CD4-positive, alpha-beta T cell treated with Interleukin-17A for 4 hours (primary cell): ENCODE data around the gene ZNF865.

ENCODE experiments used
- DNase-seq: peaks from one replicate; pipeline ENCODE4 v3.0.0-alpha.2; 2020; ENCODE audit warnings: mixed read lengths

Gene ZNF865

GRCh38 chr19:55663846-55664536, 58.5 kb downstream of the ZNF865 start:
- DNase-seq = no peak

- DNase-seq = no peak
Observed at GRCh38 chr19:55666343-55667005, 61.0 kb downstream of the ZNF865 start.
